ENCODE results near the gene DEGS2.

DNA sequence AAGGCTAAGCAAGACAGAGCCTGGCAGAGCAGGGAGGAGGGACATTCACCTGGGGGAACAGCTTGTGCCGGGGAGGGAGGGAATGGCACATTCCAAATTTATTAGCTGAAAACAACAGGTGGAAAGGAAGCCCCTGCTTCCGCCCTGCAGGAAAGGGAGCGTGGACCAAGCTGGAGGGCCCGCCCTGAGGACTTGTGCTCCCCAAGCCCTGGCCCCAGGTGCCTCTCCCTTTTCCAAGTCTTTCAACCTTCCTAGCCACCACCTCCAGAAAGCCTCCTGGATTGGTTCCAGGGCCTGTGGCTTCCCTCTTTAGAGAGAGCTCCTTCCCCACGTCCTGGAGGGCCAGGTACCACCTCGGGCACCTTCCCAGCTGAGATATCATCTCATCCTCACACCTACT lies 2.7 kb downstream of the DEGS2 start:
- TF ChIP-seq CTCF (IDR thresholded peaks at IDR 0.05; ENCODE audit: low read depth, low read length) (no peak), POLR2A (IDR thresholded peaks at IDR 0.05; ENCODE audit: extremely low read depth, insufficient read length) (no peak)
